ENCODE measurements around the gene AMACR.

Gene AMACR

DNA sequence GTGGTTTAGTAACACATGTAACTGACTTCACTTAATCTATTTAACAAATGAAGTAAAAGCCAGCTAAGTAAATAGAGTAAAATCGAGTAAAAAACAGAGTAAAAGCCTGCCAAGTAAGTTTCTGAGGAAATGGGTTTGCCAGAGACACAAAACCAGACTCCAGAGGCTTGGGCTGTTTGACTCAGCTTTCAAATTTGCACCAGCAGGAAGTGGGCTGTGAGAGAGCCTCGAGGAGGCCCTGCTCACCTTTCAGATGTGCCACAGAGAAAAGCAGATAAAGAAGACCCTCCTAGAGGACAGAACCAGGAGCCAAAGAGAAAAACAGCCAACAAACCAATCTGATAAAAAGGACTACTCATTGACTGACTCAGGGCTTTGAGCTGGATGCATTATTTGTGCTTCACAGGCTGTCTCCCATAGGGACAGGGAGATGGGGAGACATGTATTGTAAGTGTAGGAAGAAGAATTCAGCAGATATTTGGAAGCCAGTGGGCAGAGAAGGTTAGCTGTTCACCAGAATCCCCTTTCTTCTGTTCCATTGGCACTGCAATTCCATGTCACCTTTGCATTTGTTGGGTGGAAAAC, 14.4 kb upstream of the AMACR start:
- TF ChIP-seq CTCF (IDR thresholded peaks at IDR 0.05; ENCODE audit: low read length) (no peak), EZH2 (IDR thresholded peaks at IDR 0.05; ENCODE audit: borderline replicate concordance, low read length) (no peak)
- Histone ChIP-seq H3K79me2 (ENCODE audit: insufficient read depth, low read length) (no peaks in the 10 kb centered on the region), H3K9ac (ENCODE audit: low read length) (no peak overlapping the region), H3F3A (ENCODE audit: insufficient read depth, low read length) (no peaks in the 10 kb centered on the region), H3K4me1 (ENCODE audit: insufficient read depth, low read length, severe bottlenecking) (no peaks in the 10 kb centered on the region), H3K36me3 (ENCODE audit: insufficient read depth, low read length) (no peaks in the 10 kb centered on the region), H3K4me3 (ENCODE audit: low read depth, low read length, poor library complexity, severe bottlenecking) (no peak overlapping the region), H3K27me3 (ENCODE audit: insufficient read depth, low read length) (no peaks in the 10 kb centered on the region), H4K20me1 (ENCODE audit: insufficient read depth, low read length) (no peaks in the 10 kb centered on the region), H3K9me2 (ENCODE audit: low read depth, low read length) (no peaks in the 10 kb centered on the region), H2AFZ (ENCODE audit: low read length) (no peak overlapping the region), H3K27ac (ENCODE audit: low read depth, low read length, poor library complexity, severe bottlenecking) (no peak overlapping the region), H3K9me3 (ENCODE audit: low read length) (no peaks in the 10 kb centered on the region), H3K4me2 (ENCODE audit: low read length) (no peak overlapping the region)

- H3K9me3 ChIP-seq (ENCODE audit: low read length): no peaks in the 10 kb centered on the region
- no peak overlapping the region for H3K4me2 ChIP-seq (ENCODE audit: low read length)
- H3K79me2 ChIP-seq (ENCODE audit: insufficient read depth, low read length): no peaks in the 10 kb centered on the region
- H3K4me3 ChIP-seq (ENCODE audit: low read depth, low read length, poor library complexity, severe bottlenecking): no peak overlapping the region
- H3K27me3 ChIP-seq (ENCODE audit: insufficient read depth, low read length): no peaks in the 10 kb centered on the region
- no peak overlapping the region for H2AFZ ChIP-seq (ENCODE audit: low read length)
- TF ChIP-seq CTCF (IDR thresholded peaks at IDR 0.05; ENCODE audit: low read length): no peak
- TF ChIP-seq EZH2 (IDR thresholded peaks at IDR 0.05; ENCODE audit: borderline replicate concordance, low read length): no peak
- H3K36me3 ChIP-seq (ENCODE audit: insufficient read depth, low read length): no peaks in the 10 kb centered on the region
- no peaks in the 10 kb centered on the region for H4K20me1 ChIP-seq (ENCODE audit: insufficient read depth, low read length)
- no peaks in the 10 kb centered on the region for H3F3A ChIP-seq (ENCODE audit: insufficient read depth, low read length)
- no peak overlapping the region for H3K9ac ChIP-seq (ENCODE audit: low read length)
- H3K4me1 ChIP-seq (ENCODE audit: insufficient read depth, low read length, severe bottlenecking): no peaks in the 10 kb centered on the region
- no peaks in the 10 kb centered on the region for H3K9me2 ChIP-seq (ENCODE audit: low read depth, low read length)
- H3K27ac ChIP-seq (ENCODE audit: low read depth, low read length, poor library complexity, severe bottlenecking): no peak overlapping the region
These were observed 13.5 kb upstream of the AMACR start for GRCh38 chr5:34021334-34021733.

DNA sequence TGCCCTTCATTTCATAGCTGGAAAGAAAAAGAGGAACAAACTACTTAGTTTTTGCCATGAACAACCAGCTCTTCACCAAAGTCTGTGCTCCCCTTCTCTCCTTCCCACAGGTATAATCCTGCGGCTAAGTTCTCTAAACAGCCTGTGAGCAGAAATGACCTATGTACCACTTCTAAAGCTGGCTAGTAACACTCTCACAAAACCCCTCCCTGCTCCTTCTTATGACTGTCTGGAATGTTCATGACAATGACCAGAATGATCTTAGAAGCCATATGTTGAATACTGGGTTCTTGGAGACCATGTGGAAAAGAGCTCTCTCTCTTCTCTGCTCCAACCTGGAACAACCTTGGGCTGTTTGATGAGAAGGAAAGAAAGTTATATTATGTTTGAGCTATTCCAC, 12.9 kb upstream of the AMACR start:
- TF ChIP-seq CTCF (IDR thresholded peaks at IDR 0.05; ENCODE audit: low read length): no peak
- no peak for TF ChIP-seq EZH2 (IDR thresholded peaks at IDR 0.05; ENCODE audit: borderline replicate concordance, low read length)
- no peaks in the 10 kb centered on the region for H3K4me1 ChIP-seq (ENCODE audit: insufficient read depth, low read length, severe bottlenecking)

More for the DNA sequence above, 12.9 kb upstream of the AMACR start:
- H3K27ac ChIP-seq (ENCODE audit: low read depth, low read length, poor library complexity, severe bottlenecking): no peak overlapping the region
- no peaks in the 10 kb centered on the region for H3F3A ChIP-seq (ENCODE audit: insufficient read depth, low read length)
- no peaks in the 10 kb centered on the region for H3K36me3 ChIP-seq (ENCODE audit: insufficient read depth, low read length)
- no peak overlapping the region for H3K9ac ChIP-seq (ENCODE audit: low read length)
- H3K9me3 ChIP-seq (ENCODE audit: low read length): no peaks in the 10 kb centered on the region
- no peak overlapping the region for H3K4me2 ChIP-seq (ENCODE audit: low read length)
- no peaks in the 10 kb centered on the region for H3K9me2 ChIP-seq (ENCODE audit: low read depth, low read length)
- no peaks in the 10 kb centered on the region for H3K27me3 ChIP-seq (ENCODE audit: insufficient read depth, low read length)
- H3K4me3 ChIP-seq (ENCODE audit: low read depth, low read length, poor library complexity, severe bottlenecking): no peak overlapping the region
- H3K79me2 ChIP-seq (ENCODE audit: insufficient read depth, low read length): no peaks in the 10 kb centered on the region
- H2AFZ ChIP-seq (ENCODE audit: low read length): no peak overlapping the region
- H4K20me1 ChIP-seq (ENCODE audit: insufficient read depth, low read length): no peaks in the 10 kb centered on the region

Data from OCI-LY1 (cell line).